Measurements from ENCODE around the gene LYPD1.

The LYPD1 gene

DNA sequence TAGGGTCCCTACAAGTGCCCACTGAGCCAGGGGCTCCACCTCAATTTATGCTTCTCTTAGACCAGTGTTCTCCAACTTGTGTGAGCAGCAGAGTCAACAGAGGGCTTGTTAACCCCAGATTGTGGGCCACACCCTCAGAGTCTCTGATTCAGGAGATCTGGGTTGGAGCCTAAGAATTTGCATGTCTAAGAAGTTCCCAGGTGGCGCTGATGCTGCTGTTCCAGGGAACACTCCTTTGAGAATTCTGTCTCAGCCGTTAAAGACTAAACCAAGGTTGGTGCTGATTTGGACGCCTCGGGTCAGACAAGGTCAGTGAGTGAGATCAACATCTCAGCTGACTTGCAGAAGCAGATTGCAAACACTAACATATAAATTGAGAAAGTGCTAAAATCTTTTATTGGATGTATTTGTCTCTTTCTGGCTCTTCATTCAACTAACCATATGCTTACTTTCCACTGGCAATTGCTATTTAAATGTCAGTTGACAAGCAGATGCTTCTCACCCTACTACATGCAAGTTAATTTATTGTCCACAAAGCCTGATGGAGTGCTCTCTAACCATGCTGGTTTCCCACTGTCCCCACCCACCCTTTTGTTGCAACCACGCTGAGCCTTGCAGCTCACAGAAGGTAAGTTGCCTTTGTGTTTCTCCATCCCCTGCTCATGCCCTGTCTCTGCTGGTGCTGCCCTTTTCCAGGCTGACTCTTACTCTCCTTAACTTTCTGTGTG is 31.5 kb downstream of the LYPD1 start:
- DNase-seq (ENCODE audit: low read depth in 2 of 3, low spot score in 1 of 3): no peak

DNA sequence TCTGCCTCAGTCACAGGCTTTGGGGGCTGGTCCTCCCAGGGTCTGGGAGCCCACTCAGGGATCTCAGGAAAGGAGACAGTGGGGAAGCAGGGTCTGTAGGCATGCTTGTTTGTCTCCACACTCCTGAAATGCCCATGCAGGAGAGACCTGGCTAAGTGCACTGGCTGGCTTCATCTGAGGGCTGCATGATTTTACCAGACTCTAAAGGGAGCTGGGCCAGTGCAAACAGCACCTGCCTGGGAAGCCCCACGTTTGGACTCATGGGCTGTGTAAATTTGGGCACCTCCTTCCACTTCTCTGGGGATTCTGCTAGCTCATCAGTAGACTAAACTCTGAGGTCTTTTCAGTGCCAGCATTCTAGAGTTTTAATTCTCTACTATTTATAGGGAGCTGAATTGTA is 33.7 kb downstream of the LYPD1 start:
- no peak for DNase-seq (ENCODE audit: low read depth in 2 of 3, low spot score in 1 of 3)

DNA sequence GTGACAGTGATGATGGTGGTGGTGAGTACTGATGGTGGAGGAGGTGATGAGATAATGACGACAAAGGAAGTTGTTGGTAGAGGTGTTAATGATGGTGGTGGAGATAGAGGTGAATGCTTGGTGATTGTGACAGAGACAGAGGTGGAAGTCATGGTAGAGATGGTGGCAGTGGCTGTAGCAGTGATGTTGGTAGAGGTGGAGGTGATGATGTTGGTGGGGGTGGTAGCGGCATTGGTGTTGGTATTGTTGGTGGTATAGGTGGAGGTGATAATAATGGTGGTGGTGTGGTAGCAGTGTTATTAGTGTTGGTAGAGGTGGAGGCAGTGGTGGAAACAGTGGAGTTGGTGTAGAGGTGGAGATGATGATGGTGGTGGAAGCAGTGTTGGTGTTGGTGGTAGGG is 36.4 kb downstream of the LYPD1 start:
- DNase-seq (ENCODE audit: low read depth in 2 of 3, low spot score in 1 of 3): no peak

DNA sequence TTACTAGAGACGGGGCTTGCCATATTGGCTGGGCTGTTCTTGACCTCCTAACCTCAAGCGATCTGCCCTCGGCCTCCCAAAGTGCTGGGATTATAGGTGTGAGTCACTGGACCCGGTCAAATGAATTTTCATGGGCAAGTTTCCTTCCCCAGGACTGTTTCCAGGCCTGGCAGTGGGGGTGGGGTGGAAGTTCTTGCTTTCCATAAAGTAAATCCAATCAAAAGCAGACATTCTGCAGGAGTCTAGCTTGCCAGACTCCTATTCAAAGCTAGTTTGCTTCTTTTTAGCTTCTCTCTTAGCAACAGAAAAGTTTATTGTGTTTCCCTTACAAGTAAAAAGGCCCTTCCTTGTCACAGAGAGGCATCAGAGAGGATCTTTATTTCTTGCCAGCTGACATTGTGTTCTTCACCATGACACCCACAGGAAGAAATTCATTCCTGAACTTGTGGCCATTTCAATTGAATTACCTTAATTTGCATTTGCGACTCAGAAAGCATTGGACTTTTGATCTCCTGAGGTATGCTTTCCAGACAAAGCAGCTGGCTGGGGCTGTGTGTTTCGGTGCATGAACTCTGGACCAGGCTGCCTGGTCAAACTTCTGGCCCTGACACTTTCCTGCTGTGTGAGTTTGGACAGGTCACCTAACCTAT is 37.9 kb downstream of the LYPD1 start:
- DNase-seq (ENCODE audit: low read depth in 2 of 3, low spot score in 1 of 3): no peak

DNA sequence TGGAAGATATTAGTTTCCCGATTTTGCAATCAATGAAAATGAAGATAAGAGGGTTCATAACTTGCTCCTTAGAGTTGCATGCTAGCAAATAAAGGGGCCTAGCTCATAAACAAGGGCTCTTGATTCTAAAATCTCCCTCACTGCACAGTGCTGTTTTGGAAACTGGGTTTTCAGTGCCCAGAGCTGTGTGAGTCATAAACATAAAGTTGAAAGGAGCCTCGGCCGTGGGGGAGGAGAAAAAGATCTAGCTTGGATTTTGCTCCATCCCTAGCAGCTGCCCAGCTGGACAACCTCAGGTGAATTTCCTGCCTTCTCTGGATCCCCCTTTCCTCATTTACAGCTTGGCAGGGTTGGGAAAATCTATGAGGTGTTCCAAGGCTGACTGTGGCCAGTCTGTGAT is 42.5 kb downstream of the LYPD1 start:
- DNase-seq (ENCODE audit: low read depth in 2 of 3, low spot score in 1 of 3): no peak

DNA sequence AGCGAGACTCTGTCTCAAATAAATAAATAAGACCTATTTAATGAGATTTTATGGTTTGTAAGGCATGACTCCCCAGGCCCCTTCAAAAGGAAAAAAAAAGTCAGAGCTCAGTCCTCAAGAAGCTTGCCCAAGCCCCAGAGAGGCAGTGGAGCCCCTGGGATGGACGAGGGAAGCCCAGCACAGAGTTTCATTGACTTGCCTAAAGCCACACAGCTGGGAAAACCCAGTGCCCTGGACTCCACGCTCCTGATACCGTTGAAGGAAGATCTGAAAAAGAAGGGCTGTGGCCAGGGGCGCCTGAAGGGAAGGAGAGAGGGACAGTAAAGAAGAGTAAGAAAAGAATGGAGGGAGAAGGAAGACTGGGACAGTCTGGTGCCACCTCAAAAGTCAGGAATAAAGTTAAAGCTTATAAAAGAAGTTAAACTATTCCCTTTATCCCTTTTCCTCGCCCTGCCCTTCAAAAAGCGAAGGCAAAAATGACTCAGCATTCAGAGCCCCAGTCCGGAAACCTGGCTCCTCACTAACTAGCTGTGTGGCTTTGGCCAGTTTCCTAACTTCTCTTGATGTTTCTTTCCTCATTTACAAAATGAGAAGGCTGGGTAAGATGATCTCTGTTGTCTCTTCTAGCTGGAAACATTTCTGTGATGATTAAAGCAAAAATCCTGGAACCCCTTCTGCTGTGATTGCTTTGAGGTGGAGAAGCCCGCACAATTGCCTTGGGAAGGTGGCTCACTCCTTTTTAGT is 46.7 kb downstream of the LYPD1 start:
- no peak for DNase-seq (ENCODE audit: low read depth in 2 of 3, low spot score in 1 of 3)

DNA sequence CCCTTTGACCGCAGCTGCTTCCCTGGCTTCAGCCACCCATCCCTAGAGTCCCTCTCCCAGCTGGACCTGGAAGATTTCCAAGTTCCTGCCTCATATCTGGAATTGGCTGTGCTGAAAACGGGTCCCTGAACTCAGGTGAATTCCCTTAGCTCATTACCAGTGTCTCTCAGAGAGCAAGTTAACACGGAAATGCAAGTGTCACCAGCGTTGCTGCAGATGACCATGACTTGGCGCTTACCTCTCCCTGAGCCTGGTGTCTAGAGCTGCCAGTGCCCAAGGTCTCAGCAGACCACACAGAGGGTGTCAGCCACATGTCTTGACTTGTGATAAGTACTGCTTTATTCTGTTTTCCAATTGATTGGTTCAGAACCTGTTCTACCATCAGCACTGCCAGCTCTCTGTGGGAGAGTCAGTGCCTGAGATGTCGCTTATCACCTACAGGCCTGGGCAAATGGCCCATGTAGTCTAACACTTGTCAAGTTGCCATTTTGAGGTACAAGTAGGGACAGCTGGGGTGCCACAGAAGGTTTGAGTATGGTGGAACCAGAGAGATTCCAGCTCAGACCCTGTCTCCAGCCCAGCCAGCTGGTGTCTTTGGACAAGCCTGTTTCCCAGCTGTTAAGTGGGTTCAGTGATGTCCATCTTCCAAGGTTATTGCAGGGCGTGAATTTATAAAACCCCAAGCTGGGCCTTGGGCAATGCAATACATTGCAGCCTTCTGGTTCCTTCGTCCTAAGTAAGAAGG is 48.7 kb downstream of the LYPD1 start:
- DNase-seq (ENCODE audit: low read depth in 2 of 3, low spot score in 1 of 3): no peak

DNA sequence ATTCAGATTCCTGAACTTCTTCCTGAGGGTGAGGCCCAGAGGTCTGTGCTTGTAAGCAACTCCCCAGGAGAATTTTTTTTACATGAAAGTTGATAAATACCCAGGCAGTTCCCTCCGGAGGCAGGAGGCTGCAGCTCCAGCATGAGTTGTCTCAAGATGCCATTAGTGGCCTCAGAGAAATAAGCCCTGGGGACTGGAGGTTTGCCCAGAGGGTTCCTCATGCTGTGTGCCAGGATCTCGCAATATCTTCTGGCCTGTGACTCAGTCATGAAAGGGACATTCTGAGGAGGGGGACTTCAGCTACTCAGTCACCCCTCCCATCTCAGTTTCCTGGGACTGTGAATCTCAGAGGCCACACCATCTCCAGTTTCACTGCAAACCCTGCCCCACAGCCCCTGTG is 49.9 kb downstream of the LYPD1 start:
- no peak for DNase-seq (ENCODE audit: low read depth in 2 of 3, low spot score in 1 of 3)

DNA sequence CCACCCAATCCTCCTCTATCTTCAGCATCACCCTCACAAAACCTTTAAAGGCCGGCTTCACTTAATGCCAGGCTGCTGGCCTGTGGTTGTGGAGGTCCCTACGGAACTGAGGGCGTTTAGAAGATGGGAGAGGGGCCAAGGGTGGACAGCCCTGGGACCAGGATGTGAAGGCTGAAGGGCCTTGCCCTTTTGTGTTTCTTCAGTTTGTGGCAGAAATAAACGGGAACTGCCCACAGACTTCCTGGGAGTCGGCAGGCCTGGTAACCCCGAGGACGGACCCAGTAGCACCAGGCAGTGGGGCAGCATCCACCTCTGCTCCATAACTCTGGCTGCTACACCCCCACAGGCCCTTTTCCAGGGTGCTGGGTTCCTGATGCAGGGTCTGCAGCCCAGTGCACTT is 51.3 kb downstream of the LYPD1 start:
- no peak for DNase-seq (ENCODE audit: low read depth in 2 of 3, low spot score in 1 of 3)

DNA sequence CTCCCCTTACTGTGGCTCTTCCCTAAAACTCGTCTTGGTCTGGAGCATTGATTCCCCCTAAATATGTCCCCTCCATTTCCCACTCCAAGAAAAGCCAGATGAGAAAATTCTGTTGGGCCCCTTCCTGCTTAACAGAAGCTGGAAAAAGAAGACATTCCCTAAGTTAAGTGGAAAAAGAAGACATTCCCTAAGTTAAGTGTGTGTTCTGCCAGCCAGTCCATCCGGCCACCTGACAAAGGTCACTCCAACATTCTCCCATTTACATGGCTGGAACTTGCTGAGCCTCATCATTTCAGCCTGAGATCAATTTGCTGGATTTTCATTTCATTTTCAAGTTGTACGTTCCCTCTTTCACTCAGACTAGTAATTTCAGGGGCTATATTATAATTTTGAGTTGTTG is 52.0 kb downstream of the LYPD1 start:
- DNase-seq (ENCODE audit: low read depth in 2 of 3, low spot score in 1 of 3): no peak

DNA sequence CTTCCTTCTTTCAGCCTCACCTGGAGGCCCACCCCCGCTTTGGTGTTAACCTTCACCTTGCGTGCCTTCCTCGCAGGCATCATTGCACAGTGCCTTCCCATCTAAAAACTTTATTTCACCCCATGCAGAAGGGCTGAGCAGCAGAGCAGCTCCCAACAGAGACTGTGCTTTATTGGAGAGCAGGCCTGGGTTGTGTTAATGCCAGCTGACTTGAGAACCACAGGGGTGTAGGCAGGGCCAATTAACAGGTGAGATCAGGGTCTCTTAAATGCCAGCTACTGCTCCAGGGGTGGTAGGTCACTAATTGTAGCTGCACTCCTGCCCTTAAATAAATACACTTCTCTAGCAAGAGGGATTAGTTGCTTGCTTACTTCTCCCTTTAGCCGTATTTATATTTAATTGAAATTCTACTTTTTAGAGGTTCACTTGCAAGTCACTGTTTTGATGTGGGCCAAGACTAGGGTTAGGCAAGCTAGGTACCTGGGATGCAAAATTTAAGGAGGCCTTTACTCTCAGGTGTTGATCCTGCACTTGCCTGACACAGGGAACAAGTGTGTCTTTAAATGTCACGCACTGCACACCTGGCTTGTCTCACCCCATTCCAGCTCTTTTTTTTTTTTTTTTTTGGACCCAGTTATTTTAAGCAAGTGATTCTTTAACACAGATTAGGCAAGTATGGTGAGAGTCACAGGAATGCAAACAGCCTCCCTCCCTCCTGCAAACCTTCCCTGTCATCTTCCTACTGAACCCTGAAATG is 54.5 kb downstream of the LYPD1 start:
- DNase-seq (ENCODE audit: low read depth in 2 of 3, low spot score in 1 of 3): no peak

DNA sequence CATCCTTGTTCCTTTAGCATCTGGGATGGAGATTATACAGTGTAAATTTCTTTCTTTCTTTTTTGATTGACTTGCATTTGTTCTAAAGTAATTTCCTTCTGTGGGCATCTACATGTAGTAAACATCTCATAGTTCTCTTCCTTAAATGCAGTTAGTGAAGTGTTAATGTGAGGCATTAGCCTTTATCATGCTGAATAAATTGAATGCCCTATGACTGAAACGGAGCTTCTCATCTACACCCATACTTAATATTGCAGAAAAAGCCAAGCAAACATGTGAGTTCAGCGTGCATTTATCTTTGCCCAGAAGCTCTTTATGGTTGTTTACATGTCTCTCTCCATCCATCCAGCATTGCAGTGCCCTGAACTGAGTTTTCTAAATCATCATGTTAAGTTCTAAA is 58.3 kb downstream of the LYPD1 start:
- no peak for DNase-seq (ENCODE audit: low read depth in 2 of 3, low spot score in 1 of 3)

DNA sequence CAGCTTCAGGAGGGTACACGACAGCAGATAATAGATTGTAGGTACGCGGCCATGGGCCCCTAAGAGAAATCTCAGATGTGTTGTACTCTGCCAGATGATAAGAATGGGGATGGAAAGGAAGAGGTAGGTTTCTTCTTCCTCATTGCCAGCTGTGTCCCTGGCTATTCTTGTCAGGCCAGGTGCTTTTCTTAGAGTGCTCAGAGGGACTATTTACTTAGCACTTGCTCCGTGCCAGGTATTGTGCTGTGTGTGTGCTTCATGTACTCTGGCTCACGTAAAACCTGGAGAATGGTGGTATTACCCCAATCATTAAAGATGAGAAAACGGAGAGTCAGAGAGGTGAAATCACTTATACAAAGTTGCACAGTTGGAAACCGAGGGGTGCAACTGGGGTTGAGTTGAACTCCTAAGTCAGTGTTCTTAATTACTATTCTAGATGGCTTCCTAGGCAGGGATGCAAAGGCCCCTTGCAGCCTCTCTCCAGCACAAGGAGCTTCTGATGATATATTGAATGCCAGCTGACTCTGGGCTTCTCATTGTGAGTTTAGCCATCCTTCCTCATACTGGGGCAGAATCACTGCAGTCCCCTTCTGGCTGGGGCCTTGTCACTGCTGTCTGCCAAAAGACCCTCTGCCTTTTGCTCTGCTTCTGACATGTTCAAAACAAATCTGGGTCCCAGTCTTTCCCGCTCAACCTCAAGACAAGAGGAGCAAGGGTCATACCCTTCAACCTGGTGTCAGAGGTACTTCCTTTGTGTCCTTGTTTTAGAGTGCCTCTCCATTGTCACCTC is 60.7 kb downstream of the LYPD1 start:
- no peak for DNase-seq (ENCODE audit: low read depth in 2 of 3, low spot score in 1 of 3)

DNA sequence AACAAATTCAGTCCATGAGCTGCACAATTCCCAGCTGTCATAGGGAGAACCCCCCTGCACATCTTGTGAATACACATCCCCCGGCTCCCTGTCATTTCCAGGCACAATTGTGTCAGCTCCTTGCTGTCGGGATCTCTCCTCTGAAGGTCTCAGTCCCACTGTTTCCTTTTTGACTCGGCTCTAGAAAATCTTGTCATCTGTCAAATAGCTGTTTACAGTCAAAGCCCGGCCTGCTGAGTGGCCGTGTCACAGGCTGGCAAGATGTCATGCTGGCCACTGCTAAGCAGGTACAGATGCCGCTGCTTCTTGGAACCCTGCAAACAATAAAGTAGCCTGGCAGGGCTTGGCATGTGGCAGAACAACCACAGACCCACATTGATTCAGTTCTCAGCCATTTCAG is 61.7 kb downstream of the LYPD1 start:
- no peak for DNase-seq (ENCODE audit: low read depth in 2 of 3, low spot score in 1 of 3)

DNA sequence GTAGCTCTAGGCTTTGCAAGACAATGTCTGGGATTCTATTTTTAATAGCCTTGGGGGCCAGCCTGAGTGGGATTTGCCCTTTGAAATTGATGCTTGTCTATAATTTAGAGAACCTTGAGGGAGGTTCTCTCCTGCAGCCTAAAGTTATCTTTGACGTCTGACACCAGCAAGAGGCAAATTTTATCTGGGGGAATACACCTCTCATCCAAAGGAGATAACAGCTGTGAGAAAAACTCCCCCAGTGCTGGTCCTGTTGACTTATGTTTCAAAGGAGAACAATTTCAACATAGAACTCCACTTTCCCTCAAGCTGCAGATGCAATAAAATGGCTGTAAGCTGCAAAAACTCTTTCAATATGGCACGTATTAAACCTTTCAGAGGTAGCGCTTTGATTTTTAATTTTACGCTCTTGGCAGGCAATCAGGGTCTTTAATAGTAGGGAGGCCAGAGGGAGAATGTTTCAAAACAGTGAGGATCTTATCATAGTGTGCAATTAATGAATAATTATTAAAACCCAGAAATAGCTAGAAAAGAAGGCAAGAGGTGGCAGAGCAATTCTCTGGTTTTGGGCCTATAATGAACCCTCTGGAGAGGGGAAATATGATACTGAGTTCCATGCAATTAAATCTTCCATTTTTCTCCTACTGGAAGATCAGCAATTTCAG is 62.4 kb downstream of the LYPD1 start:
- no peak for DNase-seq (ENCODE audit: low read depth in 2 of 3, low spot score in 1 of 3)

DNA sequence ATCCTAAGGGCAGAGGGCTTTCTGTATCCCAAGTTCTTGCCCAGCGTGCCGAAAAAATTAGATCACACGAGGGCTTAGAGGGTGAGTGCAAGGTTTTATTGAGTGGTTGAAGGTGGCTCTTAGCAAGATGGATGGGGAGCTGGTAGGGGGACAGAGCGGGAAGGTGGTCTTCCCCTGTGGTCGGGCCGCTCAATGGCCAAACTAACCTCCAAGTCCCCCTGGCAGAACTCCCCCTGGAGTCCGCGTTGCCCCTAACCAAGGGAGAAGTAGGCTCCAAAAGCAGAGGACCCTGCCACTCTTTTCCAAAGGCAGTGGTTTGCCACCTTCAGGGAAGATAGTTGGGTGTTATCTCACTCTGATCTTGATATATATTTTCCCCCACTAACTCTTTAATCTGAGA is 63.4 kb downstream of the LYPD1 start:
- DNase-seq (ENCODE audit: low read depth in 2 of 3, low spot score in 1 of 3): no peak

DNA sequence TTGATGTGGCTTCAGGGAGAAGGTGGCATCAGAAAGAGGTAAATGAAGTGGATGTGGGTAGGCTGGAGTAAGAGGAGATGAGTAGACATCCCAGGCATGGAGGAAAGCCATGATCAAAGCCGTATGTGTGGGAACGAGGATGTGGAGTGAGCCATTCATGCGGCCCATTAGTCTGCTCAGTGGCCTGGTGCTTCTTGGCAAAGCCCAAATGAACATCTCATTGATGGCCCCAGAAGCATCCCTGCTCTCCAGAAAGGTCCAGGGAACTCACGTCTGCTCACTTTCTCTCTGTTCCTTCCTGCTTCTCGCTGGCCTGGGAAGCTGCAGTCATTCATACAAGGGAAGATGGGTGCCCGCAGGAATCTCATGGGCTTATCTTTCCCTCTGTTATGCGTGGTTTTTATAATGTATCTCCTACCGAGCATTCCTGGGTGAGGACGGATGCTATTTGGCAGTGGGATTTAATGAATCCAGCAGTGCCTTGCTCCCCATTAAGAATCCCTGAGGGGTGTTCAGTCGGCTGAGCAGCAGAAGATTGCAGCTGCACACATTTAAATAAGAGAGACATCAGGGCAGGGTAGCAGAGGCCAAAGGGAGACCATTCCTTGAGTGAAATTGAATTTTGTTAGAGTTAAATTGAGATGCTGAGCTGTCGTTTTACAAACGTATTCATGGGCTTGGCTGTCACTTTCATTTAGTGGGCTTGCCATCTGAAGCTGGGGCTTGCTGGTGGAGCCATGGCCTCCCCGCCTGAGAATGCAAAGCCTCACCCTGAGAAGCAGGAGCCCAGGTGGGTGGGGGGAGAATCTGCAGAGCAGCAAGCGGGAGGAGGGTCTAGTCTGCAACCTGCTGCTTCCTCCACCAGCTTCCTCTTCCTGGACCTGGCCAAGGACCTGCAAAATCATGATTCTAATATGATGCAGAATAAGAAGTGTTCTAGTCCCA is 64.5 kb downstream of the LYPD1 start:
- DNase-seq (ENCODE audit: low read depth in 2 of 3, low spot score in 1 of 3): no peak

DNA sequence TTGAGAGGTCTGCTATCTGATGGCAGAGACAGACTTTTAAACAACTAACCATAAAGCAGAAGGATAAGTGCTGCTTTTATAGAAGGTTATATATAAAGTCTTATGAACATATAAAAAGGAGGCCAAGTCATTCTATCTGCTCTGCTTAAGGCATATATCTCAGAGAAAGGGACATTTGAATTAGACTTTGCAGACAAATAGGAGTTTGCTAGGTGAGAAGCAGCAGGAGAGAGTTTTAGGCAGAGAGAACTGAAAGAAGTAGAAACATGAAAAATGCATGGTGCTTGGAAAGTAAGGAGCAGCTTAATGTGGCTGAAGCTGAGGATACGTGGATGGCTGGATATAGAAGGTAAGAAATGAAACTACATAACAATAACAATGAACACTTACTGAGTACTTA is 65.4 kb downstream of the LYPD1 start:
- DNase-seq (ENCODE audit: low read depth in 2 of 3, low spot score in 1 of 3): no peak

DNA sequence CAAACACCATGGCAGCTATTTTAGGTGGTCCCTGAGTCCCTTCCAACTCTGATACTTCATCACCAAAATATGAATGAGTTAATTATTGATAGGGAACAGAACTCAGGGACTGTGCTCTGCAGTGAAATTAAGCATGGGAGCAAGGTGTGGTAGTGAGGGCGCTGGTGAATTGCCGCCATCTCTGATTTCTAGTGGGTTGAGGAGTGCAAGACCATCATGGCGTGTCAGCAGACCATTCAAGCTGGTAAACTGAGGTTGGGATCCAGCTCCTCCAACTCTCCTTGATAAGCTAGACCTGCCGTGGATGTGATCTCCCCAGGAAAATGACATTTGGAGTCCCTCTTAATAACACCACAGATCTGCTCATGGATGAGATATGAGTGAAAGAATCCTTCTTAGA is 70.4 kb downstream of the LYPD1 start:
- no peak for DNase-seq (ENCODE audit: low read depth in 2 of 3, low spot score in 1 of 3)

All from stimulated activated CD4-positive, alpha-beta T cell treated with anti-CD3 and anti-CD28 coated beads, Interleukin-12 subunit alpha, Interleukin-12 subunit beta, amount 100 ng/mL, for 48 hours (primary cell).